Measurements from ENCODE around the gene MRRF.

Gene MRRF

GRCh38 chr9:122225312-122226141 is 39.2 kb upstream of the MRRF start:
- H3K14ac ChIP-seq (ENCODE audit: low read length): no peak overlapping the region
- no peak overlapping the region for H3K4ac ChIP-seq (ENCODE audit: low read depth, low read length)
- H3K4me2 ChIP-seq (ENCODE audit: low read length): no peak overlapping the region
- no peak overlapping the region for H3K23ac ChIP-seq (ENCODE audit: low read length)
- no peak overlapping the region for H2BK120ac ChIP-seq (ENCODE audit: insufficient read depth, low read length, poor library complexity)
- H2AFZ ChIP-seq (ENCODE audit: insufficient read depth, low read length, poor library complexity): no peak overlapping the region
- H3K27ac ChIP-seq (ENCODE audit: low read depth, low read length): no peak overlapping the region
- no peak overlapping the region for H2BK12ac ChIP-seq (ENCODE audit: low read length)
- no peak for DNase-seq
- peaks cover 93% of the 10 kb centered on the region for H3K27me3 ChIP-seq (ENCODE audit: insufficient read depth, low read length)
- H3K36me3 ChIP-seq (ENCODE audit: control insufficient read depth in 1 of 2, insufficient read depth in 2 of 2, low read length in 2 of 2): no peaks in the 10 kb centered on the region
- H3K9ac ChIP-seq (ENCODE audit: low read length): no peak overlapping the region
- no peaks in the 10 kb centered on the region for H3K79me1 ChIP-seq (ENCODE audit: low read length)
- H4K91ac ChIP-seq (ENCODE audit: low read depth, low read length): no peak overlapping the region
- H4K8ac ChIP-seq (ENCODE audit: low read depth, low read length): no peak overlapping the region
- no peak overlapping the region for H2BK5ac ChIP-seq (ENCODE audit: low read depth, low read length, poor library complexity)
- H3K18ac ChIP-seq (ENCODE audit: low read length): no peak overlapping the region
- H2AK5ac ChIP-seq (ENCODE audit: low read length): no peak overlapping the region
- no peak overlapping the region for H4K12ac ChIP-seq (ENCODE audit: low read depth, low read length)
- no peak overlapping the region for H3K4me3 ChIP-seq (ENCODE audit: low read depth, low read length)
- peaks cover 12% of the 10 kb centered on the region for H3K9me3 ChIP-seq (ENCODE audit: insufficient read depth, low read depth, low read length)
- no peaks in the 10 kb centered on the region for H3K79me2 ChIP-seq (ENCODE audit: control insufficient read depth, insufficient read depth, low read length, poor library complexity)
- WGBS (ENCODE audit: extremely low coverage, insufficient coverage, insufficient read length): no CpG with 5 or more reads among the region's 51 CpGs
- peaks cover 2 to 8% of the 10 kb centered on the region in 2 experiments for H3K4me1 ChIP-seq (ENCODE audit: control insufficient read depth in 1 of 2, insufficient read depth in 2 of 2, low read length in 2 of 2)

- H2AFZ ChIP-seq (ENCODE audit: insufficient read depth, low read length, poor library complexity): no peak overlapping the region
- H3K9me3 ChIP-seq (ENCODE audit: insufficient read depth, low read depth, low read length): peaks cover 12% of the 10 kb centered on the region
- H4K91ac ChIP-seq (ENCODE audit: low read depth, low read length): no peak overlapping the region
- no peak overlapping the region for H3K4ac ChIP-seq (ENCODE audit: low read depth, low read length)
- H3K79me1 ChIP-seq (ENCODE audit: low read length): no peaks in the 10 kb centered on the region
- no peak overlapping the region for H2BK5ac ChIP-seq (ENCODE audit: low read depth, low read length, poor library complexity)
- no peak overlapping the region for H3K9ac ChIP-seq (ENCODE audit: low read length)
- H2BK12ac ChIP-seq (ENCODE audit: low read length): no peak overlapping the region
- no peak overlapping the region for H2AK5ac ChIP-seq (ENCODE audit: low read length)
- no peak overlapping the region for H3K18ac ChIP-seq (ENCODE audit: low read length)
- H3K14ac ChIP-seq (ENCODE audit: low read length): no peak overlapping the region
- H3K79me2 ChIP-seq (ENCODE audit: control insufficient read depth, insufficient read depth, low read length, poor library complexity): no peaks in the 10 kb centered on the region
- H3K4me1 ChIP-seq (ENCODE audit: control insufficient read depth in 1 of 2, insufficient read depth in 2 of 2, low read length in 2 of 2): peaks cover 2 to 8% of the 10 kb centered on the region in 2 experiments
- H3K27me3 ChIP-seq (ENCODE audit: insufficient read depth, low read length): peaks cover 93% of the 10 kb centered on the region
- H2BK120ac ChIP-seq (ENCODE audit: insufficient read depth, low read length, poor library complexity): no peak overlapping the region
- no peak overlapping the region for H4K12ac ChIP-seq (ENCODE audit: low read depth, low read length)
- H3K23ac ChIP-seq (ENCODE audit: low read length): no peak overlapping the region
- no peak overlapping the region for H3K4me2 ChIP-seq (ENCODE audit: low read length)
- H4K8ac ChIP-seq (ENCODE audit: low read depth, low read length): no peak overlapping the region
- H3K36me3 ChIP-seq (ENCODE audit: control insufficient read depth in 1 of 2, insufficient read depth in 2 of 2, low read length in 2 of 2): no peaks in the 10 kb centered on the region
- H3K27ac ChIP-seq (ENCODE audit: low read depth, low read length): no peak overlapping the region
- H3K4me3 ChIP-seq (ENCODE audit: low read depth, low read length): no peak overlapping the region
- no peak for DNase-seq
- WGBS (ENCODE audit: extremely low coverage, insufficient coverage, insufficient read length): no CpG with 5 or more reads among the region's 51 CpGs
These were observed 38.4 kb upstream of the MRRF start for GRCh38 chr9:122226142-122226757.

GRCh38 chr9:122226758-122227574 is 37.7 kb upstream of the MRRF start:
- no peak overlapping the region for H3K4me2 ChIP-seq (ENCODE audit: low read length)
- H3K4me3 ChIP-seq (ENCODE audit: low read depth, low read length): no peak overlapping the region
- no peaks in the 10 kb centered on the region for H3K79me1 ChIP-seq (ENCODE audit: low read length)
- H3K4me1 ChIP-seq (ENCODE audit: control insufficient read depth in 1 of 2, insufficient read depth in 2 of 2, low read length in 2 of 2): peaks cover 2 to 8% of the 10 kb centered on the region in 2 experiments
- H4K8ac ChIP-seq (ENCODE audit: low read depth, low read length): no peak overlapping the region
- H2BK12ac ChIP-seq (ENCODE audit: low read length): no peak overlapping the region
- no peaks in the 10 kb centered on the region for H3K79me2 ChIP-seq (ENCODE audit: control insufficient read depth, insufficient read depth, low read length, poor library complexity)
- no peak overlapping the region for H2AFZ ChIP-seq (ENCODE audit: insufficient read depth, low read length, poor library complexity)
- no peak for DNase-seq
- H4K12ac ChIP-seq (ENCODE audit: low read depth, low read length): no peak overlapping the region
- no peak overlapping the region for H3K27ac ChIP-seq (ENCODE audit: low read depth, low read length)
- no peak overlapping the region for H3K18ac ChIP-seq (ENCODE audit: low read length)
- H3K9me3 ChIP-seq (ENCODE audit: insufficient read depth, low read depth, low read length): peaks cover 12% of the 10 kb centered on the region
- H2BK120ac ChIP-seq (ENCODE audit: insufficient read depth, low read length, poor library complexity): no peak overlapping the region
- H2BK5ac ChIP-seq (ENCODE audit: low read depth, low read length, poor library complexity): no peak overlapping the region
- H3K36me3 ChIP-seq (ENCODE audit: control insufficient read depth in 1 of 2, insufficient read depth in 2 of 2, low read length in 2 of 2): no peaks in the 10 kb centered on the region
- H3K4ac ChIP-seq (ENCODE audit: low read depth, low read length): no peak overlapping the region
- no peak overlapping the region for H2AK5ac ChIP-seq (ENCODE audit: low read length)
- no CpG with 5 or more reads among the region's 59 CpGs for WGBS (ENCODE audit: extremely low coverage, insufficient coverage, insufficient read length)
- H3K9ac ChIP-seq (ENCODE audit: low read length): no peak overlapping the region
- no peak overlapping the region for H3K23ac ChIP-seq (ENCODE audit: low read length)
- H3K14ac ChIP-seq (ENCODE audit: low read length): no peak overlapping the region
- H3K27me3 ChIP-seq (ENCODE audit: insufficient read depth, low read length): peaks cover 86% of the 10 kb centered on the region
- H4K91ac ChIP-seq (ENCODE audit: low read depth, low read length): no peak overlapping the region

- no peak for DNase-seq
- WGBS (ENCODE audit: extremely low coverage, insufficient coverage, insufficient read length): no CpG with 5 or more reads among the region's 10 CpGs
These were observed 37.1 kb upstream of the MRRF start for GRCh38 chr9:122227575-122227900.

More at GRCh38 chr9:122227575-122227900, 37.1 kb upstream of the MRRF start:
- H3K4ac ChIP-seq (ENCODE audit: low read depth, low read length): no peak overlapping the region
- H3K4me1 ChIP-seq (ENCODE audit: control insufficient read depth in 1 of 2, insufficient read depth in 2 of 2, low read length in 2 of 2): peaks cover 2 to 8% of the 10 kb centered on the region in 2 experiments
- no peak overlapping the region for H4K91ac ChIP-seq (ENCODE audit: low read depth, low read length)
- H4K12ac ChIP-seq (ENCODE audit: low read depth, low read length): no peak overlapping the region
- no peak overlapping the region for H2BK12ac ChIP-seq (ENCODE audit: low read length)
- H2AK5ac ChIP-seq (ENCODE audit: low read length): no peak overlapping the region
- H3K36me3 ChIP-seq (ENCODE audit: control insufficient read depth in 1 of 2, insufficient read depth in 2 of 2, low read length in 2 of 2): no peaks in the 10 kb centered on the region
- H3K9ac ChIP-seq (ENCODE audit: low read length): no peak overlapping the region
- no peak overlapping the region for H2AFZ ChIP-seq (ENCODE audit: insufficient read depth, low read length, poor library complexity)
- no peak overlapping the region for H3K23ac ChIP-seq (ENCODE audit: low read length)
- H3K27ac ChIP-seq (ENCODE audit: low read depth, low read length): no peak overlapping the region
- no peak overlapping the region for H2BK5ac ChIP-seq (ENCODE audit: low read depth, low read length, poor library complexity)
- no peak overlapping the region for H4K8ac ChIP-seq (ENCODE audit: low read depth, low read length)
- H3K4me3 ChIP-seq (ENCODE audit: low read depth, low read length): no peak overlapping the region
- H3K27me3 ChIP-seq (ENCODE audit: insufficient read depth, low read length): peaks cover 81% of the 10 kb centered on the region
- peaks cover 12% of the 10 kb centered on the region for H3K9me3 ChIP-seq (ENCODE audit: insufficient read depth, low read depth, low read length)
- no peaks in the 10 kb centered on the region for H3K79me1 ChIP-seq (ENCODE audit: low read length)
- H3K14ac ChIP-seq (ENCODE audit: low read length): no peak overlapping the region
- H3K79me2 ChIP-seq (ENCODE audit: control insufficient read depth, insufficient read depth, low read length, poor library complexity): no peaks in the 10 kb centered on the region
- no peak overlapping the region for H3K4me2 ChIP-seq (ENCODE audit: low read length)
- H3K18ac ChIP-seq (ENCODE audit: low read length): no peak overlapping the region
- H2BK120ac ChIP-seq (ENCODE audit: insufficient read depth, low read length, poor library complexity): no peak overlapping the region

All from trophoblast cell (in vitro differentiated cells and primary cell).